Left ventricle myocardium inferior (tissue), 1 donor: ENCODE data around the gene LTF. TPM values are rescaled to one million over a fixed set of nuclear protein-coding genes. Genes with fewer than 3 reads are reported as not detected.
"Not testable (repeated sequence)": the region's sequence is repeated elsewhere in the genome, so short reads cannot be mapped to it uniquely, and the experiment has no call there.

Experiments
- DNase-seq: peaks from one replicate; pipeline ENCODE4 v3.0.0-alpha.2; 2020
- H3K27ac ChIP-seq: fragments of 200-600 bp; replicated peaks from 2 replicates; pipeline ENCODE4 v1.8.0; 2021
- H3K27me3 ChIP-seq: fragments of 200-600 bp; 2 replicates; pipeline ENCODE4 v1.8.0; 2021; ENCODE audit warnings: low read depth
- H3K36me3 ChIP-seq: fragments of 200-600 bp; 2 replicates; pipeline ENCODE4 v1.8.0; 2021
- H3K4me1 ChIP-seq: fragments of 200-600 bp; 2 replicates; pipeline ENCODE4 v1.8.0; 2021
- H3K4me3 ChIP-seq: fragments of 200-600 bp; 2 replicates; pipeline ENCODE4 v1.8.0; 2021; ENCODE audit warnings: mild to moderate bottlenecking, moderate library complexity
- H3K9me3 ChIP-seq: fragments of 200-600 bp; replicated peaks from 2 replicates; pipeline ENCODE4 v1.8.0; 2021
- CTCF ChIP-seq: fragments of 200-600 bp; IDR thresholded peaks from 2 replicates; pipeline ENCODE4 v1.8.0; 2021; ENCODE audit warnings: antibody characterized with exemption, mild to moderate bottlenecking, borderline replicate concordance
- intact Hi-C: fragments of 100-400 bp; cut with micrococcal nuclease; formaldehyde crosslinking; loops from one replicate; pipeline ENCODE4 v1.11.0; 2022
- total RNA-seq: library from RNA; stranded (reverse); fragmentation: NEBNext Ultra II Directional; extraction: Animal tissue kit (Norgen Biotek cat#: 25700); gene quantifications from one replicate; pipeline ENCODE4 v1.2.1, GENCODE V29; 2021
- donor health status: DM: no; HTN: yes; CAD: no; lungs with severe emphysema.

LTF gene
- total RNA-seq, 1 donor from 2014 or later: 2.7 TPM

DNA sequence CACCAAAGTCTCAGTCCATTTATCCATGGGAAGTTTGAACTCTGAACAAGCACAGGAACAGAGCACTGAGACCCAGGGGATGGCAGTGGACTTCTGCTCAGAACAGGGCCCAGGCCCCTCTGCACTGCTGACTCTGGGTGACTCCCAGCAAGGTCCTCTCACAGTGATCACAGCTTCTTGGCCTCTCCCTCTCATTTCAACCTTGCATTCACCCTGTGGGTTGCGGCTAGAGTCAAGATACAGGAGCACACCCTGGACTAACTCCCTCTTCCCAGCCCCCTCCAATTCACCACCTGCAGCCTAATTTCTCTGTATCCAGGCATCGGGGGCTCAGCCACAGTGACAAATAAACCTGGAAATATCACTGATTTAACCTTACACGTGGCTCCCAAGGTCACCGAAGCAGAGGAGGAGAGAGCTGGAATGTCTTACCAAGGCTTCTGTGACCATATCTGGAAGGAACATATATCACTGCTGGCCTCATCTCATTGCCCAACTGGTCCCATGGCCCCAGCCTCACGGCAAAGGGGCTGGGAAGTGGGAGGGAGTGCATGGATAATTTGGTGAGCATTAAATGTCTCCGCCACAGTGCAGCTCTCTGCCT lies 34.3 kb upstream of the LTF start:
- H3K4me1 ChIP-seq: peaks cover 32% of the 10 kb centered on the region
- intact Hi-C loops: no loop called here
- no peaks in the 10 kb centered on the region for H3K9me3 ChIP-seq
- no peak for DNase-seq
- H3K27me3 ChIP-seq: no peaks in the 10 kb centered on the region
- H3K27ac ChIP-seq: no peak overlapping the region
- no peak for TF ChIP-seq CTCF
- H3K4me3 ChIP-seq: no peak overlapping the region
- H3K36me3 ChIP-seq: no peaks in the 10 kb centered on the region

- no peak for TF ChIP-seq CTCF
- no peak within 1 kb of the TSS for H3K27ac ChIP-seq
- no peak for DNase-seq
- intact Hi-C loops: no loop called here
- H3K4me1 ChIP-seq: peaks cover 27% of the 10 kb centered on the region
- H3K9me3 ChIP-seq: no peaks in the 10 kb centered on the region
- no peak within 1 kb of the TSS for H3K4me3 ChIP-seq
- H3K36me3 ChIP-seq: no peaks in the 10 kb centered on the region
- H3K27me3 ChIP-seq: no peaks in the 10 kb centered on the region
Measured at GRCh38 chr3:46497556-46498265, 33.0 kb upstream of the LTF start, which contains the start of gene RTP3. Gene RTP3 (plus strand): TSS chr3:46497976. CDS start chr3:46498063, 87 bp downstream.

GRCh38 chr3:46496746-46497555 lies 32.2 kb upstream of the LTF start:
- H3K9me3 ChIP-seq: no peaks in the 10 kb centered on the region
- H3K27ac ChIP-seq: no peak overlapping the region
- no peak for DNase-seq
- H3K27me3 ChIP-seq: no peaks in the 10 kb centered on the region
- H3K36me3 ChIP-seq: no peaks in the 10 kb centered on the region
- H3K4me1 ChIP-seq: peaks cover 27% of the 10 kb centered on the region
- intact Hi-C loops: no loop called here
- no peak overlapping the region for H3K4me3 ChIP-seq
- peak; percentile 35 for TF ChIP-seq CTCF

GRCh38 chr3:46495901-46496456 lies 31.3 kb upstream of the LTF start:
- intact Hi-C loops: no loop called here
- no peaks in the 10 kb centered on the region for H3K27me3 ChIP-seq
- H3K4me3 ChIP-seq: no peak overlapping the region
- no peak overlapping the region for H3K27ac ChIP-seq
- DNase-seq: no peak
- no peaks in the 10 kb centered on the region for H3K36me3 ChIP-seq
- no peak for TF ChIP-seq CTCF
- no peaks in the 10 kb centered on the region for H3K9me3 ChIP-seq
- H3K4me1 ChIP-seq: peaks cover 33% of the 10 kb centered on the region

- H3K36me3 ChIP-seq, H3K9me3 ChIP-seq, H3K27ac ChIP-seq, H3K4me3 ChIP-seq, intact Hi-C loops, DNase-seq, H3K27me3 ChIP-seq: not testable (repeated sequence)
- peaks cover 39% of the 10 kb centered on the region for H3K4me1 ChIP-seq
Measured at GRCh38 chr3:46494491-46494890, 29.8 kb upstream of the LTF start.
